HEK293 (cell line): ENCODE results near the gene FOXC1.

Experiments used
- CTCF ChIA-PET: fragments of 350-600 bp; formaldehyde crosslinking; extraction: SDS; loops from one replicate; lab custom pipeline; 2021; ENCODE audit warnings: antibody characterized with exemption; lab: Yijun Ruan, JAX
- POLR2A ChIA-PET: fragments of 300-600 bp; formaldehyde crosslinking; extraction: SDS; loops from one replicate; lab custom pipeline; 2020; ENCODE audit warnings: antibody characterized with exemption, inconsistent platforms; lab: Yijun Ruan, JAX
- H3K27ac ChIP-seq: fragments of 200-500 bp; sonication (Bioruptor generic); 2 replicates; pipeline ENCODE4 v1.5.1; 2014; ENCODE audit warnings: low read depth, low read length, control low read depth, inconsistent platforms; ENCODE audit errors: extremely low read depth
- H3K36me3 ChIP-seq, 2 experiments: fragments of 200-500 bp in 1 of 2; sonication (Bioruptor generic) in 1 of 2; 1 replicate in 1 of 2; 2 replicates in 1 of 2; pipeline ENCODE4 v1.5.1; 2014 to 2017; ENCODE audit warnings: inconsistent platforms in 2 of 2, low read length in 2 of 2; ENCODE audit not compliant: control insufficient read depth in 2 of 2, insufficient read depth in 1 of 2
- H3K4me1 ChIP-seq: fragments of 200-500 bp; sonication (Bioruptor generic); 2 replicates; pipeline ENCODE4 v1.5.1; 2014; ENCODE audit warnings: mild to moderate bottlenecking, low read length, inconsistent platforms; ENCODE audit not compliant: control insufficient read depth, insufficient read depth
- H3K4me3 ChIP-seq: 2 replicates; pipeline ENCODE4 v1.5.1; 2011; ENCODE audit warnings: low read depth, mild to moderate bottlenecking, control low read depth, low read length, moderate library complexity
- H3K9me3 ChIP-seq: fragments of 200-500 bp; sonication (Bioruptor generic); 2 replicates; pipeline ENCODE4 v1.5.1; 2014; ENCODE audit warnings: low read depth, low read length, inconsistent platforms; ENCODE audit not compliant: control insufficient read depth, insufficient read depth
- GFI1B ChIP-seq: fragments of 450-650 bp; formaldehyde crosslinking; IDR thresholded peaks from 2 replicates; pipeline ENCODE4 v1.5.1; 2016; ENCODE audit warnings: missing biosample characterization, missing genetic modification characterization
- TCF7L2 ChIP-seq: IDR thresholded peaks from 2 replicates; pipeline ENCODE4 v1.6.1; 2011; ENCODE audit warnings: low read depth, mild to moderate bottlenecking, inconsistent platforms, low read length, moderate library complexity, borderline replicate concordance
- ZBTB1 ChIP-seq: fragments of 450-650 bp; formaldehyde crosslinking; IDR thresholded peaks from 2 replicates; pipeline ENCODE4 v1.5.1; 2016; ENCODE audit warnings: missing biosample characterization, missing genetic modification characterization
- ZEB2 ChIP-seq: fragments of 450-650 bp; formaldehyde crosslinking; IDR thresholded peaks from 2 replicates; pipeline ENCODE4 v1.5.1; 2016; ENCODE audit warnings: missing biosample characterization, missing genetic modification characterization
- ZFHX2 ChIP-seq: fragments of 450-650 bp; formaldehyde crosslinking; conservative IDR thresholded peaks from 2 replicates; pipeline ENCODE4 v1.5.1; 2016; ENCODE audit warnings: missing biosample characterization, missing genetic modification characterization
- ZNF10 ChIP-seq: fragments of 450-650 bp; formaldehyde crosslinking; IDR thresholded peaks from 2 replicates; pipeline ENCODE4 v1.5.1; 2017; ENCODE audit warnings: missing biosample characterization, missing genetic modification characterization
- ZNF146 ChIP-seq: fragments of 450-650 bp; formaldehyde crosslinking; IDR thresholded peaks from 2 replicates; pipeline ENCODE4 v1.5.1; 2016; ENCODE audit warnings: missing biosample characterization, missing genetic modification characterization
- ZNF335 ChIP-seq: fragments of 450-650 bp; formaldehyde crosslinking; conservative IDR thresholded peaks from 2 replicates; pipeline ENCODE4 v1.5.1; 2016; ENCODE audit warnings: missing biosample characterization, missing genetic modification characterization
- ZNF501 ChIP-seq: fragments of 450-650 bp; formaldehyde crosslinking; IDR thresholded peaks from 2 replicates; pipeline ENCODE4 v1.5.1; 2016; ENCODE audit warnings: missing biosample characterization, missing genetic modification characterization
- ZNF555 ChIP-seq: fragments of 450-650 bp; formaldehyde crosslinking; conservative IDR thresholded peaks from 2 replicates; pipeline ENCODE4 v1.5.1; 2017; ENCODE audit warnings: missing biosample characterization, mild to moderate bottlenecking, missing genetic modification characterization, inconsistent platforms
- ZNF623 ChIP-seq: fragments of 450-650 bp; formaldehyde crosslinking; IDR thresholded peaks from 2 replicates; pipeline ENCODE4 v1.5.1; 2016; ENCODE audit warnings: missing biosample characterization, missing genetic modification characterization
- ZNF624 ChIP-seq: fragments of 450-650 bp; formaldehyde crosslinking; IDR thresholded peaks from 2 replicates; pipeline ENCODE4 v1.5.1; 2017; ENCODE audit warnings: missing biosample characterization, missing genetic modification characterization
- ZNF664 ChIP-seq: fragments of 450-650 bp; formaldehyde crosslinking; IDR thresholded peaks from 2 replicates; pipeline ENCODE4 v1.5.1; 2016; ENCODE audit warnings: missing biosample characterization, missing genetic modification characterization
- ZNF707 ChIP-seq: fragments of 450-650 bp; formaldehyde crosslinking; IDR thresholded peaks from 2 replicates; pipeline ENCODE4 v1.5.1; 2016; ENCODE audit warnings: missing biosample characterization, missing genetic modification characterization
- TF ChIP-seq, protein P1 (sequence below): fragments of 450-650 bp; formaldehyde crosslinking; IDR thresholded peaks from 2 replicates; pipeline ENCODE4 v1.5.1; 2016; ENCODE audit warnings: missing biosample characterization, missing genetic modification characterization
- TF ChIP-seq, protein P2 (sequence below): fragments of 450-650 bp; formaldehyde crosslinking; IDR thresholded peaks from 2 replicates; pipeline ENCODE4 v1.5.1; 2016; ENCODE audit warnings: missing biosample characterization, missing genetic modification characterization
- TF ChIP-seq, protein P3 (sequence below): fragments of 450-650 bp; formaldehyde crosslinking; IDR thresholded peaks from 2 replicates; pipeline ENCODE4 v1.5.0; 2017; ENCODE audit warnings: missing biosample characterization, missing genetic modification characterization, borderline replicate concordance
- TF ChIP-seq, protein P4 (sequence below): fragments of 450-650 bp; formaldehyde crosslinking; IDR thresholded peaks from 2 replicates; pipeline ENCODE4 v1.5.1; 2016; ENCODE audit warnings: missing biosample characterization, missing genetic modification characterization, borderline replicate concordance
- TF ChIP-seq, protein P5 (sequence below): fragments of 450-650 bp; formaldehyde crosslinking; IDR thresholded peaks from 2 replicates; pipeline ENCODE4 v1.5.1; 2016; ENCODE audit warnings: missing biosample characterization, missing genetic modification characterization, borderline replicate concordance
- TF ChIP-seq, protein P6 (sequence below): fragments of 450-650 bp; formaldehyde crosslinking; IDR thresholded peaks from 2 replicates; pipeline ENCODE4 v1.5.1; 2016; ENCODE audit warnings: missing biosample characterization, missing genetic modification characterization

Gene FOXC1

DNA sequence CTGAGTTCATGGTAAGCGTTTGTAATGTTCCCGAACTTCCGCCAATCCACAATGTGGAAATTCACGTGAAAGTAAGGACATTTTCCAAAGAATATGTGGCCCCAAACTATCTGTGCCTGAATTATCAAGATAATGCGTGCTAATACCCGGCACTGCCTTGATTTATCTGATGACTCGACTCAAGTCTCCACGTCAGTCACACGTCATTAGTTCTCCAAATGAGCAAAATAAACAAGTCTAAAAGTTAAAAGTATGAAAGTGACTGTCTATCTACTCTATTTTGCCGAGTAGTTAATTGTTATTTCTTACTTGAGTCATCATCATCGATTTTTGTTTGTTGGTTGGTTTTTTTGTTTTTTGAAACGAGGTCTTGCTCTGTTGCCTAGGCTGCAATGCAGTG, 21.7 kb upstream of the FOXC1 start (continued):
- TF ChIP-seq, protein P1, sequence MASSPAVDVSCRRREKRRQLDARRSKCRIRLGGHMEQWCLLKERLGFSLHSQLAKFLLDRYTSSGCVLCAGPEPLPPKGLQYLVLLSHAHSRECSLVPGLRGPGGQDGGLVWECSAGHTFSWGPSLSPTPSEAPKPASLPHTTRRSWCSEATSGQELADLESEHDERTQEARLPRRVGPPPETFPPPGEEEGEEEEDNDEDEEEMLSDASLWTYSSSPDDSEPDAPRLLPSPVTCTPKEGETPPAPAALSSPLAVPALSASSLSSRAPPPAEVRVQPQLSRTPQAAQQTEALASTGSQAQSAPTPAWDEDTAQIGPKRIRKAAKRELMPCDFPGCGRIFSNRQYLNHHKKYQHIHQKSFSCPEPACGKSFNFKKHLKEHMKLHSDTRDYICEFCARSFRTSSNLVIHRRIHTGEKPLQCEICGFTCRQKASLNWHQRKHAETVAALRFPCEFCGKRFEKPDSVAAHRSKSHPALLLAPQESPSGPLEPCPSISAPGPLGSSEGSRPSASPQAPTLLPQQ (tag by site-specific recombination), result no peak
- TF ChIP-seq ZNF335, result no peak
- TF ChIP-seq, protein P2, sequence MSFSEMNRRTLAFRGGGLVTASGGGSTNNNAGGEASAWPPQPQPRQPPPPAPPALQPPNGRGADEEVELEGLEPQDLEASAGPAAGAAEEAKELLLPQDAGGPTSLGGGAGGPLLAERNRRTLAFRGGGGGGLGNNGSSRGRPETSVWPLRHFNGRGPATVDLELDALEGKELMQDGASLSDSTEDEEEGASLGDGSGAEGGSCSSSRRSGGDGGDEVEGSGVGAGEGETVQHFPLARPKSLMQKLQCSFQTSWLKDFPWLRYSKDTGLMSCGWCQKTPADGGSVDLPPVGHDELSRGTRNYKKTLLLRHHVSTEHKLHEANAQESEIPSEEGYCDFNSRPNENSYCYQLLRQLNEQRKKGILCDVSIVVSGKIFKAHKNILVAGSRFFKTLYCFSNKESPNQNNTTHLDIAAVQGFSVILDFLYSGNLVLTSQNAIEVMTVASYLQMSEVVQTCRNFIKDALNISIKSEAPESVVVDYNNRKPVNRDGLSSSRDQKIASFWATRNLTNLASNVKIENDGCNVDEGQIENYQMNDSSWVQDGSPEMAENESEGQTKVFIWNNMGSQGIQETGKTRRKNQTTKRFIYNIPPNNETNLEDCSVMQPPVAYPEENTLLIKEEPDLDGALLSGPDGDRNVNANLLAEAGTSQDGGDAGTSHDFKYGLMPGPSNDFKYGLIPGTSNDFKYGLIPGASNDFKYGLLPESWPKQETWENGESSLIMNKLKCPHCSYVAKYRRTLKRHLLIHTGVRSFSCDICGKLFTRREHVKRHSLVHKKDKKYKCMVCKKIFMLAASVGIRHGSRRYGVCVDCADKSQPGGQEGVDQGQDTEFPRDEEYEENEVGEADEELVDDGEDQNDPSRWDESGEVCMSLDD (tag by site-specific recombination), result no peak
- TF ChIP-seq, all 188 proteins: peak for 0

DNA sequence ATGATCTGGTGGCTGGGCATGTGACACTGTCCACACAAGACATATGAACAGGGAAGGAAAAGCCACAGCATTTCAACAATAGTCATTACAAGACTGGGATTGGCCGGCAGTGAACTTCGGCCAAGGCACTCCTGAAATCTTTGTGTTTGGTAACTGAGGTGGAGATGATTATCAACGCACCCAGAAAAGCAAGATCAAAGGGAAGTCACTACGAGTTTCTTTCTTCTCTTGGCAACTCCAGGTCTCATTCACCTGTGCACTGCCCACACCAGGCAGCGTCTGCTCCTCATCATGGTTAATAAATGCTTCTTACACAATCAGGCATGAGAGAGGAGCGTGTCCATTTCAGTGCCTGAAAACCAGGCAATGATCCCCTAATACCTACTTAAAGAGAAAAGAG, 20.5 kb upstream of the FOXC1 start:
- Histone ChIP-seq H3K4me1 (no peaks in the 10 kb centered on the region), H3K27ac (no peak overlapping the region), H3K9me3 (no peaks in the 10 kb centered on the region), H3K4me3 (no peak overlapping the region), H3K36me3 (no peaks in the 10 kb centered on the region)
- no peak for TF ChIP-seq TCF7L2
- no peak for TF ChIP-seq ZNF10 (tag by site-specific recombination)
- TF ChIP-seq, protein P3, sequence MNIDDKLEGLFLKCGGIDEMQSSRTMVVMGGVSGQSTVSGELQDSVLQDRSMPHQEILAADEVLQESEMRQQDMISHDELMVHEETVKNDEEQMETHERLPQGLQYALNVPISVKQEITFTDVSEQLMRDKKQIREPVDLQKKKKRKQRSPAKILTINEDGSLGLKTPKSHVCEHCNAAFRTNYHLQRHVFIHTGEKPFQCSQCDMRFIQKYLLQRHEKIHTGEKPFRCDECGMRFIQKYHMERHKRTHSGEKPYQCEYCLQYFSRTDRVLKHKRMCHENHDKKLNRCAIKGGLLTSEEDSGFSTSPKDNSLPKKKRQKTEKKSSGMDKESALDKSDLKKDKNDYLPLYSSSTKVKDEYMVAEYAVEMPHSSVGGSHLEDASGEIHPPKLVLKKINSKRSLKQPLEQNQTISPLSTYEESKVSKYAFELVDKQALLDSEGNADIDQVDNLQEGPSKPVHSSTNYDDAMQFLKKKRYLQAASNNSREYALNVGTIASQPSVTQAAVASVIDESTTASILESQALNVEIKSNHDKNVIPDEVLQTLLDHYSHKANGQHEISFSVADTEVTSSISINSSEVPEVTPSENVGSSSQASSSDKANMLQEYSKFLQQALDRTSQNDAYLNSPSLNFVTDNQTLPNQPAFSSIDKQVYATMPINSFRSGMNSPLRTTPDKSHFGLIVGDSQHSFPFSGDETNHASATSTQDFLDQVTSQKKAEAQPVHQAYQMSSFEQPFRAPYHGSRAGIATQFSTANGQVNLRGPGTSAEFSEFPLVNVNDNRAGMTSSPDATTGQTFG (tag by site-specific recombination), result no peak
- ChIA-PET CTCF (interaction anchor here (0.6 kb wide), 1 partner anchor 997 kb away, joined by 3 read pairs; no protein-coding TSS in a partner anchor), POLR2A (no interaction called here)

DNA sequence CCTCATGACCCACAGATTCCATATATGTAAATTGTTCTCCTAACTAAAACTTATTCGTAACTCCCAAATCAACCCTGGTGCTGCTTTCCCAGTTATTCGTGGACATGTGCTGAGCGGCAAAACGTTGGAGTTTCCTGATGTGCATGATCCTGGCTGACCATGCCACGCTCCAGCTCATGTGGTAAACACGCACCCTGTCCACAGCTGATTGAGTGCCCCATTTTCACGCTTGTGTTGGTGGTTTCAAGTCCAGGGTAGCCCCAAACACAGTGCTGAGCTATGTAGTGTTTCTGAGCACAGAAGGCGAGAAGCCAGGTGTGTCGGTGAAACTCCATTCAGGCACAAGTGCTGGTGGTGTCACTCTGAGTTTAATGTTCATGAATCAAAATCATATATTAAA, 19.1 kb upstream of the FOXC1 start:
- CTCF ChIA-PET, result no interaction called here
- Histone ChIP-seq H3K9me3 (no peaks in the 10 kb centered on the region), H3K36me3 (no peaks in the 10 kb centered on the region), H3K4me1 (no peaks in the 10 kb centered on the region), H3K4me3 (no peak overlapping the region), H3K27ac (no peak overlapping the region)
- POLR2A ChIA-PET, result no interaction called here
- TF ChIP-seq ZNF146, result no peak
- TF ChIP-seq, protein P4, sequence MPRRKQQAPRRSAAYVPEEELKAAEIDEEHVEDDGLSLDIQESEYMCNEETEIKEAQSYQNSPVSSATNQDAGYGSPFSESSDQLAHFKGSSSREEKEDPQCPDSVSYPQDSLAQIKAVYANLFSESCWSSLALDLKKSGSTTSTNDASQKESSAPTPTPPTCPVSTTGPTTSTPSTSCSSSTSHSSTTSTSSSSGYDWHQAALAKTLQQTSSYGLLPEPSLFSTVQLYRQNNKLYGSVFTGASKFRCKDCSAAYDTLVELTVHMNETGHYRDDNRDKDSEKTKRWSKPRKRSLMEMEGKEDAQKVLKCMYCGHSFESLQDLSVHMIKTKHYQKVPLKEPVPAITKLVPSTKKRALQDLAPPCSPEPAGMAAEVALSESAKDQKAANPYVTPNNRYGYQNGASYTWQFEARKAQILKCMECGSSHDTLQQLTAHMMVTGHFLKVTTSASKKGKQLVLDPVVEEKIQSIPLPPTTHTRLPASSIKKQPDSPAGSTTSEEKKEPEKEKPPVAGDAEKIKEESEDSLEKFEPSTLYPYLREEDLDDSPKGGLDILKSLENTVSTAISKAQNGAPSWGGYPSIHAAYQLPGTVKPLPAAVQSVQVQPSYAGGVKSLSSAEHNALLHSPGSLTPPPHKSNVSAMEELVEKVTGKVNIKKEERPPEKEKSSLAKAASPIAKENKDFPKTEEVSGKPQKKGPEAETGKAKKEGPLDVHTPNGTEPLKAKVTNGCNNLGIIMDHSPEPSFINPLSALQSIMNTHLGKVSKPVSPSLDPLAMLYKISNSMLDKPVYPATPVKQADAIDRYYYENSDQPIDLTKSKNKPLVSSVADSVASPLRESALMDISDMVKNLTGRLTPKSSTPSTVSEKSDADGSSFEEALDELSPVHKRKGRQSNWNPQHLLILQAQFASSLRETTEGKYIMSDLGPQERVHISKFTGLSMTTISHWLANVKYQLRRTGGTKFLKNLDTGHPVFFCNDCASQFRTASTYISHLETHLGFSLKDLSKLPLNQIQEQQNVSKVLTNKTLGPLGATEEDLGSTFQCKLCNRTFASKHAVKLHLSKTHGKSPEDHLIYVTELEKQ (tag by site-specific recombination), result no peak
- TF ChIP-seq, protein P5, sequence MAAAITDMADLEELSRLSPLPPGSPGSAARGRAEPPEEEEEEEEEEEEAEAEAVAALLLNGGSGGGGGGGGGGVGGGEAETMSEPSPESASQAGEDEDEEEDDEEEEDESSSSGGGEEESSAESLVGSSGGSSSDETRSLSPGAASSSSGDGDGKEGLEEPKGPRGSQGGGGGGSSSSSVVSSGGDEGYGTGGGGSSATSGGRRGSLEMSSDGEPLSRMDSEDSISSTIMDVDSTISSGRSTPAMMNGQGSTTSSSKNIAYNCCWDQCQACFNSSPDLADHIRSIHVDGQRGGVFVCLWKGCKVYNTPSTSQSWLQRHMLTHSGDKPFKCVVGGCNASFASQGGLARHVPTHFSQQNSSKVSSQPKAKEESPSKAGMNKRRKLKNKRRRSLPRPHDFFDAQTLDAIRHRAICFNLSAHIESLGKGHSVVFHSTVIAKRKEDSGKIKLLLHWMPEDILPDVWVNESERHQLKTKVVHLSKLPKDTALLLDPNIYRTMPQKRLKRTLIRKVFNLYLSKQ (tag by site-specific recombination), result no peak
- TF ChIP-seq, protein P6, sequence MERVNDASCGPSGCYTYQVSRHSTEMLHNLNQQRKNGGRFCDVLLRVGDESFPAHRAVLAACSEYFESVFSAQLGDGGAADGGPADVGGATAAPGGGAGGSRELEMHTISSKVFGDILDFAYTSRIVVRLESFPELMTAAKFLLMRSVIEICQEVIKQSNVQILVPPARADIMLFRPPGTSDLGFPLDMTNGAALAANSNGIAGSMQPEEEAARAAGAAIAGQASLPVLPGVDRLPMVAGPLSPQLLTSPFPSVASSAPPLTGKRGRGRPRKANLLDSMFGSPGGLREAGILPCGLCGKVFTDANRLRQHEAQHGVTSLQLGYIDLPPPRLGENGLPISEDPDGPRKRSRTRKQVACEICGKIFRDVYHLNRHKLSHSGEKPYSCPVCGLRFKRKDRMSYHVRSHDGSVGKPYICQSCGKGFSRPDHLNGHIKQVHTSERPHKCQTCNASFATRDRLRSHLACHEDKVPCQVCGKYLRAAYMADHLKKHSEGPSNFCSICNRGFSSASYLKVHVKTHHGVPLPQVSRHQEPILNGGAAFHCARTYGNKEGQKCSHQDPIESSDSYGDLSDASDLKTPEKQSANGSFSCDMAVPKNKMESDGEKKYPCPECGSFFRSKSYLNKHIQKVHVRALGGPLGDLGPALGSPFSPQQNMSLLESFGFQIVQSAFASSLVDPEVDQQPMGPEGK, result no peak
- no peak for TF ChIP-seq ZNF707 (tag by site-specific recombination)
- no peak for TF ChIP-seq ZFHX2 (tag by site-specific recombination)
- TF ChIP-seq ZEB2 (tag by site-specific recombination), result no peak
- TF ChIP-seq ZNF664 (tag by site-specific recombination), result no peak
- no peak for TF ChIP-seq ZNF624
- no peak for TF ChIP-seq ZNF623 (tag by site-specific recombination)
- no peak for TF ChIP-seq ZBTB1 (tag by site-specific recombination)
- no peak for TF ChIP-seq GFI1B (tag by site-specific recombination)
- no peak for TF ChIP-seq ZNF555 (tag by site-specific recombination)
- TF ChIP-seq ZNF501 (tag by site-specific recombination), result no peak
